DOHH2 (cell line): ENCODE measurements around the gene TLCD2.
A peak's percentile ranks its signal among the peaks of the same experiment; 100 is the strongest.
"Not testable (repeated sequence)": the region's sequence is repeated elsewhere in the genome, so short reads cannot be mapped to it uniquely, and the experiment has no call there.

Experiments used
- H3F3A ChIP-seq: fragments of 200-600 bp; sonication (generic), shearing (Covaris generic); 2 replicates; pipeline ENCODE4 v1.6.0; 2016; ENCODE audit warnings: antibody characterized with exemption, mild to moderate bottlenecking; ENCODE audit not compliant: control insufficient read depth, insufficient read depth
- H3K27ac ChIP-seq: fragments of 200-600 bp; sonication (generic); 2 replicates; pipeline ENCODE4 v1.5.1; 2014; ENCODE audit warnings: low read depth, mild to moderate bottlenecking, low read length, moderate library complexity
- H3K27me3 ChIP-seq: fragments of 200-600 bp; sonication (generic); 2 replicates; pipeline ENCODE4 v1.6.1; 2014; ENCODE audit warnings: mild to moderate bottlenecking, low read length, mixed read lengths; ENCODE audit not compliant: control insufficient read depth
- H3K36me3 ChIP-seq: fragments of 200-600 bp; sonication (generic); 2 replicates; pipeline ENCODE4 v1.6.1; 2014; ENCODE audit warnings: mild to moderate bottlenecking, low read length, moderate library complexity, mixed read lengths; ENCODE audit not compliant: control insufficient read depth
- H3K4me1 ChIP-seq: fragments of 200-600 bp; sonication (generic); 2 replicates; pipeline ENCODE4 v1.6.1; 2014; ENCODE audit warnings: mild to moderate bottlenecking, low read length, mixed read lengths; ENCODE audit not compliant: control insufficient read depth
- H3K4me2 ChIP-seq: fragments of 200-600 bp; sonication (generic); 2 replicates; pipeline ENCODE4 v1.6.0; 2014; ENCODE audit warnings: mild to moderate bottlenecking, low read length, moderate library complexity
- H3K4me3 ChIP-seq: fragments of 200-600 bp; sonication (generic); 2 replicates; pipeline ENCODE4 v1.5.1; 2014; ENCODE audit warnings: mild to moderate bottlenecking, low read length, mixed read lengths
- H3K79me2 ChIP-seq: fragments of 200-600 bp; sonication (generic); 2 replicates; pipeline ENCODE4 v1.6.1; 2014; ENCODE audit warnings: mild to moderate bottlenecking, low read length, mixed read lengths; ENCODE audit not compliant: control insufficient read depth
- H3K9me2 ChIP-seq: fragments of 200-600 bp; sonication (generic); replicated peaks from 2 replicates; pipeline ENCODE4 v1.6.1; 2014; ENCODE audit warnings: mild to moderate bottlenecking, low read length, mixed read lengths; ENCODE audit not compliant: control insufficient read depth
- H3K9me3 ChIP-seq: fragments of 200-600 bp; sonication (generic); 2 replicates; pipeline ENCODE4 v1.6.1; 2014; ENCODE audit warnings: antibody characterized with exemption, low read length, mixed read lengths; ENCODE audit not compliant: control insufficient read depth, insufficient read depth
- H4K20me1 ChIP-seq: fragments of 200-600 bp; sonication (generic); 2 replicates; pipeline ENCODE4 v1.6.0; 2014; ENCODE audit warnings: low read depth, mild to moderate bottlenecking, antibody characterized with exemption, low read length, moderate library complexity; ENCODE audit not compliant: control insufficient read depth, insufficient read depth
- EZH2phosphoT487 ChIP-seq: fragments of 200-600 bp; sonication (generic); IDR thresholded peaks from 2 replicates; pipeline ENCODE4 v1.6.1; 2017; ENCODE audit warnings: borderline replicate concordance, mild to moderate bottlenecking, antibody characterized with exemption, low read length, moderate library complexity, mixed read lengths
- TF ChIP-seq, protein P1 (sequence below): fragments of 200-600 bp; sonication (generic); IDR thresholded peaks from one replicate; pipeline ENCODE4 v1.5.1; 2014; ENCODE audit warnings: antibody characterized with exemption, mild to moderate bottlenecking, low read depth, low read length; ENCODE audit not compliant: poor library complexity, severe bottlenecking

TLCD2 gene

DNA sequence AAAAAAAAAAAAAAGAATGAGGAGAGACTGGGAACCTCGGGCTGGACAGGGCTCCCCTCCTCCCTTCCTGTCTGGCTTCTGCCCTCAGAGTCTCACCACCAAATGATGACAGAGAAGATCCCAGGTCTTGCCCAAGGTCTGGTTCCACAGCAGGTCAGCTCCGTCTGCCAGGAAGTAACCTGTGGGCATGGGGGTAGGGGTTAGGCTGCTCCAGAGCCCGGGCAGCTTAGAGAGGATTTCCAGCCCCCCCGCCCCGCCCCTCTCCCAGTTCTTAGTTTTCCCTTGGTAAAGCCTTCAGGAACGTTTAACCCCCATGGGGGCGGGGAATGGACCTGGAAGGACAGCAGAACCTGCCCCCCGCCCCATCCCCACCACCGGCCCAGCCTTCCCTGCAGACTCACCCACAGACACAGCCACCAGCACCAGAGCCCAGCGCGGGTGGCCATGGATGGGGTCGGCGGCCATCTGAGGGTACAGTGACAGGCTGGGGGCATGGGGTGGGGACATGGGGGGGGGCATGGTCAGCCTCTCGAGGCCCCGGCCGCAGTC lies 700 bp downstream of the TLCD2 start:
- no peaks in the 10 kb centered on the region for H3K79me2 ChIP-seq
- no peak for TF ChIP-seq EZH2phosphoT487
- TF ChIP-seq, protein P1, sequence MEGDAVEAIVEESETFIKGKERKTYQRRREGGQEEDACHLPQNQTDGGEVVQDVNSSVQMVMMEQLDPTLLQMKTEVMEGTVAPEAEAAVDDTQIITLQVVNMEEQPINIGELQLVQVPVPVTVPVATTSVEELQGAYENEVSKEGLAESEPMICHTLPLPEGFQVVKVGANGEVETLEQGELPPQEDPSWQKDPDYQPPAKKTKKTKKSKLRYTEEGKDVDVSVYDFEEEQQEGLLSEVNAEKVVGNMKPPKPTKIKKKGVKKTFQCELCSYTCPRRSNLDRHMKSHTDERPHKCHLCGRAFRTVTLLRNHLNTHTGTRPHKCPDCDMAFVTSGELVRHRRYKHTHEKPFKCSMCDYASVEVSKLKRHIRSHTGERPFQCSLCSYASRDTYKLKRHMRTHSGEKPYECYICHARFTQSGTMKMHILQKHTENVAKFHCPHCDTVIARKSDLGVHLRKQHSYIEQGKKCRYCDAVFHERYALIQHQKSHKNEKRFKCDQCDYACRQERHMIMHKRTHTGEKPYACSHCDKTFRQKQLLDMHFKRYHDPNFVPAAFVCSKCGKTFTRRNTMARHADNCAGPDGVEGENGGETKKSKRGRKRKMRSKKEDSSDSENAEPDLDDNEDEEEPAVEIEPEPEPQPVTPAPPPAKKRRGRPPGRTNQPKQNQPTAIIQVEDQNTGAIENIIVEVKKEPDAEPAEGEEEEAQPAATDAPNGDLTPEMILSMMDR: no peak
- no peaks in the 10 kb centered on the region for H3K9me3 ChIP-seq
- H3F3A ChIP-seq: 0 out of 2 replicates have a peak, but pooled peaks cover 3% of the 10 kb centered on the region
- peak overlapping the region; percentile 17; the same call in 1 of the 2 replicates for H3K4me3 ChIP-seq
- H3K9me2 ChIP-seq: no peaks in the 10 kb centered on the region
- peaks cover 73% of the 10 kb centered on the region for H3K27me3 ChIP-seq
- H3K4me2 ChIP-seq: peak overlapping the region; percentile 51
- peaks cover 14% of the 10 kb centered on the region for H3K4me1 ChIP-seq
- no peaks in the 10 kb centered on the region for H3K36me3 ChIP-seq
- no peaks in the 10 kb centered on the region for H4K20me1 ChIP-seq
- H3K27ac ChIP-seq: no peak overlapping the region

DNA sequence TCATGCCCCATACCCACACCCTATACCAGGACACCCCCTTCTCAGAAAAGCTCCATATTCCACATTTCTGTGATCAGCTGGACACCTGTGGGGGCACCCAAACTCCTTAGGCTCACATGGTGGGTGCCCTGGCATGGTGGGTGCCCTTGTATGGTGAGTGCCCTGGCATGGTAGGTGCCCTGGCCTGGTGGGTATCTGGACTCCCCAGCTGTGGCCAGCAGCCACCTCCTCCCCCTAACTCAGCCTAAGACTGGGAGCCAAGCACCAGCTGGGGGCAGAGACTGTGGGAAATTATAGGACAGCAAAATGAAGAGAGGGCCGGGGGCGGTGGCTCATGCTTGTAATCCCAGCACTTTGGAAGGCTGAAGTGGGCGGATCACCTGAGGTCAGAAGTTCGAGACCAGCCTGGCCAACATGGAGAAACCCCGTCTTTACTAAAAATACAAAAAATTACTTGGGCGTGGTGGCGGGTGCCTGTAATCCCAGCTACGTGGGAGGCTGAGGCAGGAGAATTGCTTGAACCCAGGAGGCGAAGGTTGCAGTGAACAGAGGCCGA lies 1.3 kb downstream of the TLCD2 start:
- H3K36me3 ChIP-seq, H3K4me3 ChIP-seq, H3K9me2 ChIP-seq, H3K4me1 ChIP-seq, H3K4me2 ChIP-seq, H4K20me1 ChIP-seq, H3K27ac ChIP-seq, H3K79me2 ChIP-seq, H3F3A ChIP-seq, H3K9me3 ChIP-seq: not testable (repeated sequence)
- H3K27me3 ChIP-seq: peaks cover 67% of the 10 kb centered on the region

- no peak overlapping the region for H3K27ac ChIP-seq
- peaks cover 58% of the 10 kb centered on the region for H3K27me3 ChIP-seq
- no peaks in the 10 kb centered on the region for H4K20me1 ChIP-seq
- H3K9me3 ChIP-seq: no peaks in the 10 kb centered on the region
- no peaks in the 10 kb centered on the region for H3K79me2 ChIP-seq
- no peak overlapping the region for H3K4me3 ChIP-seq
- TF ChIP-seq, protein P1: no peak
- no peak for TF ChIP-seq EZH2phosphoT487
- H3F3A ChIP-seq: no peaks in the 10 kb centered on the region
- H3K9me2 ChIP-seq: no peaks in the 10 kb centered on the region
- H3K36me3 ChIP-seq: no peaks in the 10 kb centered on the region
- H3K4me1 ChIP-seq: peaks cover 7% of the 10 kb centered on the region; the same call in 1 of the 2 replicates
- H3K4me2 ChIP-seq: no peak overlapping the region
Measured at GRCh38 chr17:1707107-1707506, 3.1 kb downstream of the TLCD2 start.

DNA sequence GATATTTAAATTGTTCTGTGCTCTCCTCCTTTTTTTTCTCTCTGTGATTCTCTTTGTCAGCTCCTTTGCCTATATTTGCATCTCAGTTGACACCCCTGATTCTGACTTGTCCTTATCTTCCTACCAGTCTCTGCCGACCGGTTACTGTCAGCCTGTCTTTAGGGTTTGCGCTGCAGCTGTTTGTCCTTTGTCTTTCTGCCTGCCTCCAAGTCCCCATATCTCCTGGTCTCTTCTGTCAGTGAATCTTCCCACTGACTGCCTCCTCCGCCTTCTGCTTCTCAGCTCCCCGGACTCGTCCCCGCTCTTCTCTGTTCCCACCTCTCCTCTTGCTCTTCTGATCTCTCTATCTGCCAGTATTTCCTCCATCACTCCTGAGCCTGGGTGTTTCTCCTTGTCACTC lies 5.2 kb downstream of the TLCD2 start:
- no peak for TF ChIP-seq EZH2phosphoT487
- TF ChIP-seq, protein P1: no peak
- H3F3A ChIP-seq: no peaks in the 10 kb centered on the region
- H4K20me1 ChIP-seq: no peaks in the 10 kb centered on the region
- no peaks in the 10 kb centered on the region for H3K9me2 ChIP-seq
- no peak overlapping the region for H3K27ac ChIP-seq
- no peaks in the 10 kb centered on the region for H3K79me2 ChIP-seq
- H3K4me2 ChIP-seq: no peak overlapping the region
- H3K27me3 ChIP-seq: peaks cover 40% of the 10 kb centered on the region
- no peaks in the 10 kb centered on the region for H3K36me3 ChIP-seq
- H3K9me3 ChIP-seq: no peaks in the 10 kb centered on the region
- 0 out of 2 replicates have a peak, but pooled peaks cover 2% of the 10 kb centered on the region for H3K4me1 ChIP-seq
- no peak overlapping the region for H3K4me3 ChIP-seq
